ENCODE results near the gene RBM10. TPM values are rescaled to one million over a fixed set of nuclear protein-coding genes. Genes with fewer than 3 reads are reported as not detected.

The RBM10 gene
- total and polyA plus RNA-seq, 9 of the 15 experiments (the other 6 are each of a cell fraction or from before 2014, with no cell fraction given), result 1.1 to 61.7 (median 31.5) TPM

DNA sequence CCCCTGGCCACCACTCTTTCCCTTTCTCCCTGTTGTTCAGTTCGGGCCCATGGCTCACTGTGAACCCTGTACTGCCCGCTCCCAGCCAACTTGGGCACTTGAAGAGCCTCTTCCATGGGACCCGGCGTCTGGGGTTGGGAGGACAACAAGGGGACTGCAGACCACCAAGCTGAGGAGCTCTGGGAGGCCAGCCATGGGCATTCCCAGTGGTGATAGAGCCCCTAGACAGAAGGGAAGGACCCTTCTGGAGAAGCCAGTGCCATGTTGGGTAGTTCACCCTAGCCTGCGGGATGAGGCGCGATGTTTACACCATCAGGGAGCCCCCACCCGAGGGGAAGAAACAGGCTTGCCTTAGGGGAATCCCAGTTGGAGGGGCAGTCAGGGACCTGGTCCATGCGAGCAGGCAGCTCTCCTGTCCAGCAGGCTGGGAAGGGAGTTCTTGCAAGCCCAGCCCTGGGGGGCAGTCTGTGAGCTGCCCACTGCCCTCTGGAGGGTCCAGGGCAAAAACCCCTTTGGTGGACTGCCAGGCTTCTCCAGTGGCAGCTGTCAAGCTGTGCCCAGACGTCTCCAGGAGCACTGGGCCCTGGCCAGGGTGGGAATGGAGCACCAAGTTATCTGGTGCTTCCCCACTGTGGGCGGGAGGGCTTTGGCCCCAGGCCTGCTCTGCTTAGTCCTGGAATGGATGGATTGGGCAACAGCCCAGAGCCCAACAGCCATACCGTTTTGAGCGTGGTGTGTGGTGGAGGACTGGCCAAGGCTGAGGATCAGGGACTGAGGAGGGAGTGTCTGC is 24.9 kb downstream of the RBM10 start:
- no TSS peak for BruUV-seq (replicated peaks)
- TF ChIP-seq, protein P1, sequence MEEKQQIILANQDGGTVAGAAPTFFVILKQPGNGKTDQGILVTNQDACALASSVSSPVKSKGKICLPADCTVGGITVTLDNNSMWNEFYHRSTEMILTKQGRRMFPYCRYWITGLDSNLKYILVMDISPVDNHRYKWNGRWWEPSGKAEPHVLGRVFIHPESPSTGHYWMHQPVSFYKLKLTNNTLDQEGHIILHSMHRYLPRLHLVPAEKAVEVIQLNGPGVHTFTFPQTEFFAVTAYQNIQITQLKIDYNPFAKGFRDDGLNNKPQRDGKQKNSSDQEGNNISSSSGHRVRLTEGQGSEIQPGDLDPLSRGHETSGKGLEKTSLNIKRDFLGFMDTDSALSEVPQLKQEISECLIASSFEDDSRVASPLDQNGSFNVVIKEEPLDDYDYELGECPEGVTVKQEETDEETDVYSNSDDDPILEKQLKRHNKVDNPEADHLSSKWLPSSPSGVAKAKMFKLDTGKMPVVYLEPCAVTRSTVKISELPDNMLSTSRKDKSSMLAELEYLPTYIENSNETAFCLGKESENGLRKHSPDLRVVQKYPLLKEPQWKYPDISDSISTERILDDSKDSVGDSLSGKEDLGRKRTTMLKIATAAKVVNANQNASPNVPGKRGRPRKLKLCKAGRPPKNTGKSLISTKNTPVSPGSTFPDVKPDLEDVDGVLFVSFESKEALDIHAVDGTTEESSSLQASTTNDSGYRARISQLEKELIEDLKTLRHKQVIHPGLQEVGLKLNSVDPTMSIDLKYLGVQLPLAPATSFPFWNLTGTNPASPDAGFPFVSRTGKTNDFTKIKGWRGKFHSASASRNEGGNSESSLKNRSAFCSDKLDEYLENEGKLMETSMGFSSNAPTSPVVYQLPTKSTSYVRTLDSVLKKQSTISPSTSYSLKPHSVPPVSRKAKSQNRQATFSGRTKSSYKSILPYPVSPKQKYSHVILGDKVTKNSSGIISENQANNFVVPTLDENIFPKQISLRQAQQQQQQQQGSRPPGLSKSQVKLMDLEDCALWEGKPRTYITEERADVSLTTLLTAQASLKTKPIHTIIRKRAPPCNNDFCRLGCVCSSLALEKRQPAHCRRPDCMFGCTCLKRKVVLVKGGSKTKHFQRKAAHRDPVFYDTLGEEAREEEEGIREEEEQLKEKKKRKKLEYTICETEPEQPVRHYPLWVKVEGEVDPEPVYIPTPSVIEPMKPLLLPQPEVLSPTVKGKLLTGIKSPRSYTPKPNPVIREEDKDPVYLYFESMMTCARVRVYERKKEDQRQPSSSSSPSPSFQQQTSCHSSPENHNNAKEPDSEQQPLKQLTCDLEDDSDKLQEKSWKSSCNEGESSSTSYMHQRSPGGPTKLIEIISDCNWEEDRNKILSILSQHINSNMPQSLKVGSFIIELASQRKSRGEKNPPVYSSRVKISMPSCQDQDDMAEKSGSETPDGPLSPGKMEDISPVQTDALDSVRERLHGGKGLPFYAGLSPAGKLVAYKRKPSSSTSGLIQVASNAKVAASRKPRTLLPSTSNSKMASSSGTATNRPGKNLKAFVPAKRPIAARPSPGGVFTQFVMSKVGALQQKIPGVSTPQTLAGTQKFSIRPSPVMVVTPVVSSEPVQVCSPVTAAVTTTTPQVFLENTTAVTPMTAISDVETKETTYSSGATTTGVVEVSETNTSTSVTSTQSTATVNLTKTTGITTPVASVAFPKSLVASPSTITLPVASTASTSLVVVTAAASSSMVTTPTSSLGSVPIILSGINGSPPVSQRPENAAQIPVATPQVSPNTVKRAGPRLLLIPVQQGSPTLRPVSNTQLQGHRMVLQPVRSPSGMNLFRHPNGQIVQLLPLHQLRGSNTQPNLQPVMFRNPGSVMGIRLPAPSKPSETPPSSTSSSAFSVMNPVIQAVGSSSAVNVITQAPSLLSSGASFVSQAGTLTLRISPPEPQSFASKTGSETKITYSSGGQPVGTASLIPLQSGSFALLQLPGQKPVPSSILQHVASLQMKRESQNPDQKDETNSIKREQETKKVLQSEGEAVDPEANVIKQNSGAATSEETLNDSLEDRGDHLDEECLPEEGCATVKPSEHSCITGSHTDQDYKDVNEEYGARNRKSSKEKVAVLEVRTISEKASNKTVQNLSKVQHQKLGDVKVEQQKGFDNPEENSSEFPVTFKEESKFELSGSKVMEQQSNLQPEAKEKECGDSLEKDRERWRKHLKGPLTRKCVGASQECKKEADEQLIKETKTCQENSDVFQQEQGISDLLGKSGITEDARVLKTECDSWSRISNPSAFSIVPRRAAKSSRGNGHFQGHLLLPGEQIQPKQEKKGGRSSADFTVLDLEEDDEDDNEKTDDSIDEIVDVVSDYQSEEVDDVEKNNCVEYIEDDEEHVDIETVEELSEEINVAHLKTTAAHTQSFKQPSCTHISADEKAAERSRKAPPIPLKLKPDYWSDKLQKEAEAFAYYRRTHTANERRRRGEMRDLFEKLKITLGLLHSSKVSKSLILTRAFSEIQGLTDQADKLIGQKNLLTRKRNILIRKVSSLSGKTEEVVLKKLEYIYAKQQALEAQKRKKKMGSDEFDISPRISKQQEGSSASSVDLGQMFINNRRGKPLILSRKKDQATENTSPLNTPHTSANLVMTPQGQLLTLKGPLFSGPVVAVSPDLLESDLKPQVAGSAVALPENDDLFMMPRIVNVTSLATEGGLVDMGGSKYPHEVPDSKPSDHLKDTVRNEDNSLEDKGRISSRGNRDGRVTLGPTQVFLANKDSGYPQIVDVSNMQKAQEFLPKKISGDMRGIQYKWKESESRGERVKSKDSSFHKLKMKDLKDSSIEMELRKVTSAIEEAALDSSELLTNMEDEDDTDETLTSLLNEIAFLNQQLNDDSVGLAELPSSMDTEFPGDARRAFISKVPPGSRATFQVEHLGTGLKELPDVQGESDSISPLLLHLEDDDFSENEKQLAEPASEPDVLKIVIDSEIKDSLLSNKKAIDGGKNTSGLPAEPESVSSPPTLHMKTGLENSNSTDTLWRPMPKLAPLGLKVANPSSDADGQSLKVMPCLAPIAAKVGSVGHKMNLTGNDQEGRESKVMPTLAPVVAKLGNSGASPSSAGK (IDR thresholded peaks at IDR 0.05), result no peak
- TF ChIP-seq ZNF695 (CRISPR knock-in tag; IDR thresholded peaks at IDR 0.05), result no peak
- no peak for TF ChIP-seq MAFG (tag; conservative IDR thresholded peaks at IDR 0.05)

More for the DNA sequence above, 24.9 kb downstream of the RBM10 start:
- Histone ChIP-seq H3K27ac (ENCODE audit: extremely low read depth, low read depth, low read length) (no peak overlapping the region), H3K4me3 (no peak overlapping the region), H3K9me1 (ENCODE audit: control insufficient read depth, insufficient read depth, low read length) (no peaks in the 10 kb centered on the region), H2AFZ (ENCODE audit: low read depth, low read length) (no peak overlapping the region), H3K9me3 (replicated peaks; ENCODE audit: control insufficient read depth, insufficient read depth, low read depth, low read length) (no peaks in the 10 kb centered on the region), H3K4me2 (ENCODE audit: insufficient read depth, low read length) (no peak overlapping the region), H3K27me3 (ENCODE audit: control insufficient read depth in 2 of 2, insufficient read depth in 2 of 2, low read length in 2 of 2) (no peaks in the 10 kb centered on the region), H3K36me3 (ENCODE audit: control insufficient read depth, insufficient read depth, low read length) (peaks cover 54% of the 10 kb centered on the region; the same call in 2 of the 3 replicates), H3K9ac (ENCODE audit: insufficient read depth in 1 of 2, low read depth in 2 of 2, low read length in 2 of 2) (no peak overlapping the region), H4K20me1 (replicated peaks; ENCODE audit: control insufficient read depth, insufficient read depth, low read length) (no peaks in the 10 kb centered on the region; the same call in 1 of the 2 replicates), H3K4me1 (replicated peaks in 1 of 2; ENCODE audit: control insufficient read depth in 2 of 2, insufficient read depth in 2 of 2, low read length in 2 of 2) (no peaks in the 10 kb centered on the region; a peak in 1 of 5 replicates), H3K79me2 (ENCODE audit: control insufficient read depth, insufficient read depth, low read length) (peaks cover 10% of the 10 kb centered on the region)
- in situ Hi-C loops (cut with MboI), result no loop called here
- FAIRE-seq (no peak), ATAC-seq (no peak), DNase-seq (ENCODE audit: extremely low read depth in 1 of 4, low spot score in 3 of 4) (peak in 1 of 4 experiments; percentile 2)
- ChIA-PET POLR2A (interaction anchor here (0.5 kb wide), 2 partner anchors 76 to 1645 kb away, joined by 3 to 4 read pairs; no protein-coding TSS in a partner anchor), CTCF (ENCODE audit: low intra/inter-chr PET ratio) (no interaction called here)
- WGBS (ENCODE audit: insufficient coverage, low coverage, missing lambda C conversion rate), result 83% methylated on average over 8 of the region's 13 CpGs
- intact Hi-C loops (cut with micrococcal nuclease), result no loop called here
